ENCODE measurements around the gene JMJD6. TPM values are rescaled to one million over a fixed set of nuclear protein-coding genes. Genes with fewer than 3 reads are reported as not detected.
"Not testable (repeated sequence)": the region's sequence is repeated elsewhere in the genome, so short reads cannot be mapped to it uniquely, and the experiment has no call there.

The JMJD6 gene
- total RNA-seq, 2 experiments from 2014 or later, result 77.9 to 80.3 TPM

DNA sequence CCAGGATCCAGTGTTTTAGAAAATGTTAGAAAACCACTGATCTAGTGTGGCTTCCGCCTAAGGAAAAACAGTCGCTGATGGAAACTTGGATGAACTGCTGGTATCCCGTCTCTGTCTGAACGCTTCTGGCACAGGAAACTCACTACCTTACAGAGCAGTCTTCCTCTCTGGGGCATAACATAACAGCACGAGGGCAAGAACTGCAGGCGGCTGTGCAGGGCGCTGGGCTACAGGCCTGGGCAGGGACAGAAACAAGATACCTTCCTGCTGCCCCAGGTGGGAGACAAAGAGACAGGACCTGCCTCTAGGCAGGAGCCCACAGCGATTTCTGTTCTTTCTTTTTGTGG lies 26.2 kb downstream of the JMJD6 start:
- TF ChIP-seq, protein P1, sequence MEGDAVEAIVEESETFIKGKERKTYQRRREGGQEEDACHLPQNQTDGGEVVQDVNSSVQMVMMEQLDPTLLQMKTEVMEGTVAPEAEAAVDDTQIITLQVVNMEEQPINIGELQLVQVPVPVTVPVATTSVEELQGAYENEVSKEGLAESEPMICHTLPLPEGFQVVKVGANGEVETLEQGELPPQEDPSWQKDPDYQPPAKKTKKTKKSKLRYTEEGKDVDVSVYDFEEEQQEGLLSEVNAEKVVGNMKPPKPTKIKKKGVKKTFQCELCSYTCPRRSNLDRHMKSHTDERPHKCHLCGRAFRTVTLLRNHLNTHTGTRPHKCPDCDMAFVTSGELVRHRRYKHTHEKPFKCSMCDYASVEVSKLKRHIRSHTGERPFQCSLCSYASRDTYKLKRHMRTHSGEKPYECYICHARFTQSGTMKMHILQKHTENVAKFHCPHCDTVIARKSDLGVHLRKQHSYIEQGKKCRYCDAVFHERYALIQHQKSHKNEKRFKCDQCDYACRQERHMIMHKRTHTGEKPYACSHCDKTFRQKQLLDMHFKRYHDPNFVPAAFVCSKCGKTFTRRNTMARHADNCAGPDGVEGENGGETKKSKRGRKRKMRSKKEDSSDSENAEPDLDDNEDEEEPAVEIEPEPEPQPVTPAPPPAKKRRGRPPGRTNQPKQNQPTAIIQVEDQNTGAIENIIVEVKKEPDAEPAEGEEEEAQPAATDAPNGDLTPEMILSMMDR (IDR thresholded peaks at IDR 0.05), result no peak
- intact Hi-C loops (cut with micrococcal nuclease), result no loop called here
- Mint-ChIP-seq H3K27ac (peak overlapping the region; percentile 36), H3K4me3 (no peak overlapping the region), H3K27me3 (no peaks in the 10 kb centered on the region), H3K4me1 (ENCODE audit: low read depth) (no peaks in the 10 kb centered on the region), H3K36me3 (ENCODE audit: low read depth) (no peaks in the 10 kb centered on the region), H3K9me3 (no peaks in the 10 kb centered on the region)
- ATAC-seq (no peak), DNase-seq (no peak)
- POLR2A ChIA-PET, result interaction anchor here (0.8 kb wide), 1 partner anchor 143 kb away, joined by 3 read pairs; no protein-coding TSS in a partner anchor
- CTCF ChIA-PET, result no interaction called here

DNA sequence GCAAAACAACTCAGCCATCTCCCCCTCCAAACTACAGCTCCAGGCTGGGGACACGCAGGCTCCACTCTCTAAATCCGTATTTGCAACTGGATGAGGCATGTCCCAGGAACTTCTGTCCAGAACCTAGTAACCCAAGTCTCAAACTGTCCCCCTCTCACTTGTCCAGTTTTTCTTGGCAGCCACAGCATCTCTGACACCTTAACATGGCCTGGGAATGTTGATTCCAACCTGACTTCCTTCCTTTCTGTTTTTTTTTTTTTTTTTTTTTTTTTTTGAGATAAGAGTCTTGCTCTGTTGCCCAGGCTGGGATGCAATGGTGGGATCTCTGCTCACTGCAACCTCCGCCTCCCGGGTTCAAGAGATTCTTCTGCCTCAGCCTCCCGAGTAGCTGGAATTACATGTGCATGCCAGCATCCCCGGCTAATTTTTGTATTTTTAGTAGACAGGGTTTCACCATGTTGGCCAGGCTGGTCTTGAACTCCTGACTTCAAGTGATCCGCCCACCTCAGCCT lies 27.9 kb downstream of the JMJD6 start:
- POLR2A ChIA-PET, result interaction anchor here (0.6 to 0.8 kb wide), 2 partner anchors 38 to 744 kb away, joined by 3 read pairs; partner anchors contain the start of gene SRSF2
- H3K27ac Mint-ChIP-seq; ATAC-seq; intact Hi-C loops (cut with micrococcal nuclease); CTCF ChIA-PET; H3K4me1 Mint-ChIP-seq (ENCODE audit: low read depth); H3K4me3 Mint-ChIP-seq; H3K27me3 Mint-ChIP-seq; DNase-seq; H3K9me3 Mint-ChIP-seq; H3K36me3 Mint-ChIP-seq (ENCODE audit: low read depth): not testable (repeated sequence)

DNA sequence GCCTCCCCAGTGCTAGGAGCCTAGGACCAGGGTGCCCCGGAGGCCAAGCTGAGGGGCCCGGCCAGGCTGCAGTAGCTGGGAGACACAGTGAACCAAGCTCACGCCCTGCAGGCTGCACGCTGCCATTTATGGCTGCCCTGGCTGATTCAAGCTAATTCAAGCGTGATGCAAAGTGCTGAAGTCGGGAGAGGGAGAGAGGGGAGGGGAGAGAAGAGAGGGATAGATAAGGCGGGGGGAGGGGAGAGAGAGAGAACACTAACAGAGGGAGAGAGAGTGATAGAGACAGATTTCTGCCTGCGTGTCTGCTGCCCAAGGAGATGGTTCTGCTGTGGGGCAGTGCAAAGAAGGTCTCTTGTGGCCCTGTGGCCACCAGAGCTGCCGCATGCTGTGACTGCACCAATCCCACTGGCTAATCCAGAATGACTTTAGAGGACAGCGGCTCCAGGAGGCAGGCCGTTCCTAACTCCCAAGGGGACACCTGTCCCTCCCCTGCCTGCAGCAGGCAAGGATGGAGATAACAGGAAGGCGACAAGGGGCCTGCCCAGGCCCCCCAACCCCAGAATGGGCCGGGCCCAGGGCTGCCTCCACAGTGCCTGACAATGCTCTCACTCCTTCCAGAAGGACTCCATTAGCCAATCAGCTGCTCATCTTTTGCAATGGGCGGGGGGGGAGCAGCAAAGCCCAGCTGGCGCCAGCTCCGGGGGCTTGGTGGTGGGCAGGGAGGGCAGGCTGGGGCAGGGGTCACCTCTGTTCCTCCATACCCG lies 28.5 kb downstream of the JMJD6 start:
- ChIA-PET CTCF (interaction anchor here (3.0 kb wide), 1 partner anchor 16 kb away, joined by 14 read pairs; no protein-coding TSS in a partner anchor), POLR2A (interaction anchor here (0.6 to 0.8 kb wide), 2 partner anchors 39 to 743 kb away, joined by 3 read pairs; partner anchors contain the start of gene SRSF2)
- TF ChIP-seq, protein P1 (IDR thresholded peaks at IDR 0.05), result no peak
- Mint-ChIP-seq H3K36me3 (ENCODE audit: low read depth) (no peaks in the 10 kb centered on the region), H3K4me1 (ENCODE audit: low read depth) (no peaks in the 10 kb centered on the region), H3K4me3 (no peak overlapping the region), H3K27ac (no peak overlapping the region), H3K27me3 (no peaks in the 10 kb centered on the region), H3K9me3 (no peaks in the 10 kb centered on the region)
- ATAC-seq (no peak), DNase-seq (no peak)
- intact Hi-C loops (cut with micrococcal nuclease), result no loop called here

DNA sequence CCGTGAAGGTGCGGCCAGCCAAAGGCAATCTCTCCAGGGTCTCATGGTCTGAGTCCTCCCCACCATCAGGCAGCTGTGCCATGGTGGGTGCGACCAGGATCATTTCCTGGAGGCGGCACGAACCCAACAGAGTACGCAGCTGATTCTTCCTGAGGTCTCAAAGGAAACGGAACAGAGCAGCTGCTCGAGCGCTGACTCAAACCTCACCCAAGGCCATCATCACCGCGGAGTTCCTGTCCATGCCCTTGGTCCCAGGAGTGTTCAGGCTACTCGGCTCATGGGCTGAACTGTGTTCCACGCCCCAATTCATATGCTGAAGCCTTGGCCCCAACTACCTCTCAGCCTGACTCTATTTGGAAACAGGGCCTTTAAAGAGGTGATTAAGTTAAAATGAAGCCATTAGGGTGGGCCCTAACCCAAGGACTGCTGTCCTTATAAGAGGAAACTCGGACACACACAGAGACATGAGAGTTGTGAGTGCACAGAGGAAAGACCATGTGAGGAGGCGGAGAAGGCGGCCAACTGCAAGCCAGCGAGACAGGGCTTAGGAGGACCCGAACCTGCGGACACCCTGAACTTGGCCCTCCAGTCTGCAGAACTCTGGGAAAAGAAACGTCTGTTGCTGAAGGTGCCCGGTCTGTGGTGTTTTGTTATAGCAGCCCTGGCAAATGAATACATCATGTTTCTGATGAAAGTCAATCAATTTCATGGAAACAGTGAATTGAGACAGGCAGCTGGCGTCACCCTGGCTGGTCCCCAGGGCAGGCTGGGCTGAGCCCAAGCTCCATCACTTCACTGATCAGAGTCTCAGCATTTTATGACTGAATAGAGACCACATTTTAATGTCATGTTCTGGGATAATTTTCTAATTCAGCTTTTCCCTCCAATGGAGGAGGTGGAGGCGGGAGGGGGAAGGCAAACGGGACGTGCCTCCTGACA lies 29.4 kb downstream of the JMJD6 start:
- TF ChIP-seq, protein P1 (IDR thresholded peaks at IDR 0.05), result no peak
- Mint-ChIP-seq H3K27ac (no peak overlapping the region), H3K4me1 (ENCODE audit: low read depth) (no peaks in the 10 kb centered on the region), H3K36me3 (ENCODE audit: low read depth) (no peaks in the 10 kb centered on the region), H3K27me3 (no peaks in the 10 kb centered on the region), H3K4me3 (no peak overlapping the region), H3K9me3 (no peaks in the 10 kb centered on the region)
- ChIA-PET POLR2A (interaction anchor here (0.5 kb wide), 1 partner anchor 114 kb away, joined by 3 read pairs; no protein-coding TSS in a partner anchor), CTCF (interaction anchor here (0.7 to 3.0 kb wide), 3 partner anchors 8 to 16 kb away, joined by 3 to 14 read pairs (median 3); no protein-coding TSS in a partner anchor)
- no peak for DNase-seq
- no peak for ATAC-seq
- intact Hi-C loops (cut with micrococcal nuclease), result no loop called here

DNA sequence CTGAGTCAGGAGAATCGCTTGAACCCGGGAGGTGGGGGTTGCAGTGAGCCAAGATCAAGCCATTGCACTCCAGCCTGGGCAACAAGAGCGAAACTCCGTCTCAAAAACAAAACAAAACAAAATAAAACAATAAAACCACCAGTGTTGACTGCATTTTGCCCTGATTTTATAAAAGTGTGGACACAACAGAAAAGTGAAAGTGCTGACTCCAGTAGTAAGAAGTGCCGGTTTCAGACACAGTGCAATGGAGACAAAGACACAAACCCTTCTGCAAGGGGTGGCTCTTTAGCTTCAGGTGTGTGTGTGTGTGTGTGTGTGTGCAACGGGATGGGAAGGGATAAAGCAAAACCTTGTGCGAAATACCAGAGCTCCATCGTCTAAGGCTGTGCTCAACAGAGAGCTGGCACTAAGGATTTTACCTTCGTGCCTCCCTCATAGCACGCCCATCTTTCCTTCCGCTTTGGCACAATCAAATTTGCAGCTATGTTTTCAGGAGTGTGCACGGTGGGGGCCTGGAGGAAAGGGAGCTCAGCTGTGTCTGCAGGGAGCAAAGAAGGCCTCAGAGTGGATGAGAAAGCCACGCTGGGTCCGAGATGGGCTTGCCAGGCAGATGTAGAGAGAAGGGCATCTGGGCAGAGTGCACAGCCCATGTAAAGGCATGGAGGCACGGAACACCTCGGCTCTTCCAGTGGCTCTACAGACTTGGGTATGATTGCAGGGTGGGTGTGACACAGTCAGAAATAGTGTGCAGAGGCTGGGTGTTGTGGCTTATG lies 31.2 kb downstream of the JMJD6 start:
- ATAC-seq (no peak), DNase-seq (no peak)
- ChIA-PET POLR2A (interaction anchor here (1.1 kb wide), 1 partner anchor 23 kb away, joined by 4 read pairs; no protein-coding TSS in a partner anchor), CTCF (interaction anchor here (1.0 to 3.0 kb wide), 2 partner anchors 14 to 71 kb away, joined by 4 to 14 read pairs; no protein-coding TSS in a partner anchor)
- Mint-ChIP-seq H3K27me3 (no peaks in the 10 kb centered on the region), H3K4me3 (no peak overlapping the region), H3K4me1 (ENCODE audit: low read depth) (no peaks in the 10 kb centered on the region), H3K9me3 (no peaks in the 10 kb centered on the region), H3K36me3 (ENCODE audit: low read depth) (no peaks in the 10 kb centered on the region), H3K27ac (no peak overlapping the region)
- intact Hi-C loops (cut with micrococcal nuclease), result no loop called here
- TF ChIP-seq, protein P1 (IDR thresholded peaks at IDR 0.05), result no peak
